Activated T-helper 1 cell treated with anti-CD3 and anti-CD28 coated beads, Interleukin-2, amount 50 U/mL, for 16 hours (primary cell): Measurements from ENCODE around the gene PCDH9.
A peak's percentile ranks its signal among the peaks of the same experiment; 100 is the strongest.

Experiments used
- DNase-seq, 2 donors: peaks; one replicate each; pipeline ENCODE4 v3.0.0-alpha.2; 2020; ENCODE audit warnings: low read depth in 1 of 2, low spot score in 1 of 2

Gene PCDH9

DNA sequence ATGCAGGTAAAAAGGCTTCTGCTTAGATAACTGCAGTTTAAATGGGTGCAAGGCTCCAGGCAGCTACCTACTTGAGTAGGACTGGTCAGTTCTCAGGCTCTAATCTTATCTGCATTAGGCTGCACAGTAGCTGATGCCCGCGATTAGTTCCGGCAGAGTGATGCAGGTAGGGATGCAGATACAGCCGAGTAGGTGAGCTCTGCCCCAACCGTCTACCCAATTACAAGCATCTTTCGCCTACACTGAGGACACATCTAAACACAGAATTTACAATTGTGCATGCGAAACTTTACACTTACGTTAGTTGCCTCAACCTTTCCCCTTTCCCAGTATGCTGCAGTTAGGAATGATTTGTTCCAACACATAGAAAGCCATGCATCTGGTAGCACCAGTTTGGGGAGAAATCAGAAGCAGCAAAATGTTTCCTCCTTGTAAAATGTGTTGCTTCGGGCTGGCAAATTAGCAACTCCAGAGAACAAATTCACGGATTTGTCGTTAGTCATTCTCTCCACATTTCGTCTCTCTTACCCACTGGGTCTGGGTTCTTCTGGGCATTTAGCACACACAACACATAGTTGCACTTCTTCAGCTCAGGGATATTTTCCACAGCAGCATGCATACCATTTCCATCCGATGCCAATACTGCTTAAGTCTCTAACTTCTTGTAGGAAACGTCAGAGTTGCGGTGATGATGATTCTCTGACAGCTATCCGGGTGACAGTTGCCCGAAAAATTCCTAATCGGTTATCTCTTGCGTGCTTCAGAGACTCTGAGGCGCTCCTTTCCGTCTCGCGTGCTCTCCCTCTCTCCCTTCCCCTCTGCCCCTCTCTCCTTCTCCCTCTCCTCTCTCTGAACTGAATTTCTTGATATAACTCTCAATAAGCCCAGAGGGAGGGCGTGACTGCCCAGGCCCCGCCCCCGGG, at the start of gene PCDH9:
Gene PCDH9 (minus strand): TSS at position 856 of the 923 bp plus-strand sequence. CDS start 1,896 bp downstream, outside the sequence.
- no peak for DNase-seq

GRCh38 chr13:67278235-67278634, 48.1 kb upstream of the PCDH9 start:
- DNase-seq = no peak

- no peak for DNase-seq
Observed at GRCh38 chr13:67277581-67277980, 47.4 kb upstream of the PCDH9 start.

GRCh38 chr13:67275351-67275960, 45.3 kb upstream of the PCDH9 start:
- no peak for DNase-seq

- no peak for DNase-seq
Observed at GRCh38 chr13:67273001-67273400, 42.9 kb upstream of the PCDH9 start.

DNA sequence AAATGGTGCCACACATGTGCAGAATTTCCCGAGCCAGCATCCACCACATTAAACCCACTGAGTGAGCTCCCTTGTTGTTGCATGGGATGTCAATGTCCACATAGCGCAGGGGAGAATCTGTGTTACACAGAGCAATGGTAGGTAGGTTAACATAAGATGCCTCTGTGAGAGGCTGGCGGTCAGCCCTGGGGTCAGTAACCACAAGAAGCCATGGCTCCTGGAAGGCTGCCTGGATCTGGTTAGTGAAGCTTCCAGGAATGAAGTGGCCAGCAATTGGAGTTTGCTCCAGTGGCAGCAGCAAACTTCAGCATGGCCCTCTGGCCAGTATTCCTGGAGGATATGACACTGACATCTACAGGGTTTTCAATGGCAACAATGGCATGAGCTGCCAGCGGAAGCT, 37.0 kb upstream of the PCDH9 start:
- no peak for DNase-seq

- DNase-seq = no peak
Observed at GRCh38 chr13:67259208-67259607, 29.1 kb upstream of the PCDH9 start.

DNA sequence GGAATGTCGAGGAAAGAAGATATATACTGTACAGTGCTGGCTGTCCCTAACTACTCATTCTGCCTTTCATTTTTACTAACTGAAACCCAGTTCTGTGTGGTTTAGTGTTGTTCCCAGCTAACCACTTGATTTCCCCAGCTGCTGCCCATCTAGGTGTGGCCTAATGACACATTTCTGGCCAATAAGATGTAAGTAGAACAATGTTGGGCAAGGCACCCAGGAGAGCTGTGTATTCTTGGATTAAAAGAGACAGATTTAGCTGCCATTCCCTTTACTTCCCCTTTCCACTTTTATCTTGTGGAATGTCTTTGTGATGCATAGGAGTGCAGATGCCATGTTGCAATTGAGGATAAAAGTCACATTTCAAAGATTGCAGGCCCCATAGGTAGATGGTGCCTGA, 28.3 kb upstream of the PCDH9 start:
- no peak for DNase-seq

GRCh38 chr13:67238861-67239260, 8.7 kb upstream of the PCDH9 start:
- no peak for DNase-seq

- DNase-seq = no peak
Observed at GRCh38 chr13:67238277-67238859, 8.2 kb upstream of the PCDH9 start.

- no peak for DNase-seq
Observed at GRCh38 chr13:67235265-67235664, 5.1 kb upstream of the PCDH9 start.

GRCh38 chr13:67232384-67232783, 2.2 kb upstream of the PCDH9 start:
- DNase-seq = no peak

DNA sequence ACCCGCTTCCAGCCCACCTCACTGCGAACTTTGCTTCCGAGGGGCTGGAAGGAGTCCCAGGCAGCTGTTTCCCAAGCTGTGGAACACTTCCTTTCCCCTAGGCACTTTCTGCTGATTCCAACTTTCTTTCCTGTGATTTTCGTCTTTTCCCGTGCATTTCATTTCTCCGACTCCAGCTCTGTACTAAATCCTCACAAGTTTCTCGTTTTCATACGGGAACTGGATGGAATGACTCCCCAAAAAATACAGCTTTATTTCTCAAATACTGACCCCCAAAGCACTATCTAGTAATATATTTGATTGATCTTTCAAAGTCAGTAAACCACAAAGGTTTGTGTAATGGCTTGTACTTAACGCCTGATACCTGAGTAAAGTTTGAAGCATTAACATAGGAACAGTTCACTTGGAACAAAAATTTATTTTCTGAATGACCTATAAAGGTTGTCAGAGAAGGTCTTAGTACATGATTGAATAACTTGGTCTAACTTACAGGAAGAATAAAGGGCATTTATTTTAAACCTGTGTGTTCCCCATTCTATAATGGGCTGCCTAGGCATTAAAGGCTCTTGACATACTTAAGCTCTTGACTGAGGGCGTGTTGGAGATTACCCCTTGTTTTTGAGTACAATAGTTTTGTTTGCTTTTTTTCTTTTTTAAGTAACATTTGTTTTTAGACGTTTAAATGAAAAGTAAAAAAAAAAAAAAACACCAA, 1.3 kb upstream of the PCDH9 start:
- DNase-seq = no peak

DNA sequence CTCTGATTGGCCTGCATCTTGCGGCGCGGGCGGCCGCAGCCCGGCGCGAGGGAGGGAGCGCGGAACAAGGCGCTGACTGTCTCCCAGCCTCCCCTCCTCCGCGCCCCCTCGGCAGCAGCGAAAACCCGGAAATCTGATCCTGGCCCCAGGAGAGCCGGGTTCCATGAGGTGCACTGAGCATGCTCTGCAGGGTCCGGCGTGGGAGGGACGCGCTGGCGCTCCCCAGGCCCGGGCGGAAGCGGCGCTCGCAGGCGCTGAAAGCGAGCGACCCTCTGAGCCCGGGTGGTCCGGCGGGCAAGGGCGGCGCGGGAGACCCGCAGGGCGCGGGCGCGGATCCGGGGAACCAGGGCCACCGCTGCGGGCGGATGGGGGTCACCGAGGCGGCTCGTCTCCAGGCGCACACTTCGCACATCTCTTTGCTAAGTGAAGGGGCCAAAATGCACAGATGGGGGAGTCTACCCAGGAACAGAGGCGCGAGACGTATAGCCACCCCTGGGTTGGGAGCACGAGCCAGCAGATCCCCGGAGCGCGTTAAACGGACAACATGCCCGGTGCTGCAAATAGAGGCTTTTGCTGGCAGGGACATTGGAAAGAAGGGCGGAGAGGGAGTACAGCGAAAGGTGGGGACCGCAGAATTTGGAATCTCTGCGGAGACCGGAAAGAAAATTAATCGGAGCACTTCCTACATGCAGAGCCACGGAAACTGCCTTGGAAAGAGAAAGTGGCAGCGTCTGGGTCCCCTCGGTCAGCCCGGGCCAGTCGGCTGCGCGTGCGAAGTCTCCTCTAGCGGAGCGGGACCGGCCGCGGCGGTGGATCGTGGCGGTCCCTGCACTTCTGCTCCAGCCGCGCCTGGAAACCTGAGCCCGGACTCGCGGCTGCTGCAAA, 510 bp upstream of the PCDH9 start:
- DNase-seq = peak; percentile 47 to 69

GRCh38 chr13:67228916-67229315, 1.2 kb downstream of the PCDH9 start:
- no peak for DNase-seq

- DNase-seq = no peak
Observed at GRCh38 chr13:67228031-67228430, 2.1 kb downstream of the PCDH9 start.

GRCh38 chr13:67227131-67227983, 2.8 kb downstream of the PCDH9 start:
- DNase-seq = no peak

- DNase-seq = no peak
Observed at GRCh38 chr13:67226696-67227095, 3.4 kb downstream of the PCDH9 start.
